ES-I3 (cell line): ENCODE data around the gene SEPTIN2.
"Not testable (repeated sequence)": the region's sequence is repeated elsewhere in the genome, so short reads cannot be mapped to it uniquely, and the experiment has no call there.

ENCODE experiments used
- H3K36me3 ChIP-seq: 2 replicates; pipeline ENCODE4 v1.6.1; 2013; ENCODE audit warnings: mild to moderate bottlenecking, low read length, control low read depth, moderate library complexity; ENCODE audit not compliant: insufficient read depth
- H3K4me1 ChIP-seq: 2 replicates; pipeline ENCODE4 v1.6.1; 2013; ENCODE audit warnings: mild to moderate bottlenecking, control low read depth, low read length; ENCODE audit not compliant: insufficient read depth
- H3K9ac ChIP-seq: 2 replicates; pipeline ENCODE4 v1.6.1; 2013; ENCODE audit warnings: low read depth, mild to moderate bottlenecking, low read length, moderate library complexity
- H3K9me3 ChIP-seq: 2 replicates; pipeline ENCODE4 v1.6.1; 2013; ENCODE audit warnings: mild to moderate bottlenecking, low read length, moderate library complexity; ENCODE audit not compliant: control insufficient read depth, insufficient read depth

The SEPTIN2 gene

GRCh38 chr2:241363426-241363825, 47.7 kb downstream of the SEPTIN2 start:
- no peaks in the 10 kb centered on the region for H3K9me3 ChIP-seq
- peaks cover 34% of the 10 kb centered on the region for H3K4me1 ChIP-seq
- no peak overlapping the region for H3K9ac ChIP-seq
- H3K36me3 ChIP-seq = no peaks in the 10 kb centered on the region

- H3K36me3 ChIP-seq = no peaks in the 10 kb centered on the region
- H3K9ac ChIP-seq = no peak overlapping the region
- H3K4me1 ChIP-seq = peaks cover 34% of the 10 kb centered on the region
- H3K9me3 ChIP-seq = no peaks in the 10 kb centered on the region
Measured at GRCh38 chr2:241364781-241365180, 49.1 kb downstream of the SEPTIN2 start.

GRCh38 chr2:241366678-241367077, 51.0 kb downstream of the SEPTIN2 start:
- Histone ChIP-seq H3K36me3 (no peaks in the 10 kb centered on the region), H3K4me1 (peaks cover 26% of the 10 kb centered on the region), H3K9ac (no peak overlapping the region), H3K9me3 (no peaks in the 10 kb centered on the region)

- Histone ChIP-seq H3K9me3 (no peaks in the 10 kb centered on the region), H3K36me3 (no peaks in the 10 kb centered on the region), H3K4me1 (peaks cover 22% of the 10 kb centered on the region), H3K9ac (no peak overlapping the region)
Measured at GRCh38 chr2:241368643-241369042, 52.9 kb downstream of the SEPTIN2 start.

GRCh38 chr2:241372361-241372992, 56.8 kb downstream of the SEPTIN2 start:
- no peaks in the 10 kb centered on the region for H3K36me3 ChIP-seq

GRCh38 chr2:241373446-241373845, 57.7 kb downstream of the SEPTIN2 start:
- H3K36me3 ChIP-seq = no peaks in the 10 kb centered on the region
- 0 out of 2 replicates have a peak, but pooled peaks cover under 1% of the 10 kb centered on the region for H3K4me1 ChIP-seq
- H3K9ac ChIP-seq = no peak overlapping the region
- no peaks in the 10 kb centered on the region for H3K9me3 ChIP-seq

More at GRCh38 chr2:241372361-241372992, 56.8 kb downstream of the SEPTIN2 start:
- no peaks in the 10 kb centered on the region for H3K9me3 ChIP-seq
- H3K4me1 ChIP-seq = peaks cover 10% of the 10 kb centered on the region
- H3K9ac ChIP-seq = no peak overlapping the region

- H3K36me3 ChIP-seq, H3K4me1 ChIP-seq, H3K9me3 ChIP-seq, H3K9ac ChIP-seq: not testable (repeated sequence)
Measured at GRCh38 chr2:241373906-241374305, 58.2 kb downstream of the SEPTIN2 start.

- Histone ChIP-seq H3K9ac (no peak overlapping the region), H3K4me1 (no peaks in the 10 kb centered on the region)
Measured at GRCh38 chr2:241375300-241375699, 59.6 kb downstream of the SEPTIN2 start.

GRCh38 chr2:241376808-241377207, 61.1 kb downstream of the SEPTIN2 start:
- Histone ChIP-seq H3K36me3 (peaks cover 2% of the 10 kb centered on the region; the same call in 1 of the 2 replicates), H3K9ac (no peak overlapping the region), H3K4me1 (no peaks in the 10 kb centered on the region), H3K9me3 (no peaks in the 10 kb centered on the region)

More at GRCh38 chr2:241375300-241375699, 59.6 kb downstream of the SEPTIN2 start:
- no peaks in the 10 kb centered on the region for H3K36me3 ChIP-seq
- H3K9me3 ChIP-seq = no peaks in the 10 kb centered on the region

GRCh38 chr2:241378816-241379215, 63.1 kb downstream of the SEPTIN2 start:
- Histone ChIP-seq H3K36me3 (peaks cover 4% of the 10 kb centered on the region; the same call in 1 of the 2 replicates), H3K9ac (no peak overlapping the region), H3K4me1 (no peaks in the 10 kb centered on the region), H3K9me3 (no peaks in the 10 kb centered on the region)

- Histone ChIP-seq H3K36me3 (peaks cover 4% of the 10 kb centered on the region; the same call in 1 of the 2 replicates), H3K4me1 (no peaks in the 10 kb centered on the region), H3K9ac (no peak overlapping the region), H3K9me3 (no peaks in the 10 kb centered on the region)
Measured at GRCh38 chr2:241379481-241380480, 64.1 kb downstream of the SEPTIN2 start.

GRCh38 chr2:241381872-241382271, 66.1 kb downstream of the SEPTIN2 start:
- peaks cover 4% of the 10 kb centered on the region; the same call in 1 of the 2 replicates for H3K36me3 ChIP-seq
- no peak overlapping the region for H3K9ac ChIP-seq
- H3K4me1 ChIP-seq = no peaks in the 10 kb centered on the region
- H3K9me3 ChIP-seq = no peaks in the 10 kb centered on the region

- H3K9me3 ChIP-seq, H3K36me3 ChIP-seq, H3K4me1 ChIP-seq, H3K9ac ChIP-seq: not testable (repeated sequence)
Measured at GRCh38 chr2:241385450-241385849, 69.7 kb downstream of the SEPTIN2 start.

GRCh38 chr2:241386519-241386918, 70.8 kb downstream of the SEPTIN2 start:
- Histone ChIP-seq H3K36me3 (peaks cover 4% of the 10 kb centered on the region; the same call in 1 of the 2 replicates), H3K9me3 (no peaks in the 10 kb centered on the region), H3K9ac (no peak overlapping the region), H3K4me1 (no peaks in the 10 kb centered on the region)
